Smooth muscle cell (in vitro differentiated cells): ENCODE results near the gene GALNT18. TPM values are rescaled to one million over a fixed set of nuclear protein-coding genes. Genes with fewer than 3 reads are reported as not detected.

ENCODE experiments used
- DNase-seq: peaks from one replicate; lab custom pipeline; 2025; ENCODE audit not compliant: unreplicated experiment; lab: John Stamatoyannopoulos, UW
- H2AFZ ChIP-seq: fragments of 200-600 bp; sonication (generic); 2 replicates; pipeline ENCODE4 v1.6.0; 2016; ENCODE audit warnings: antibody characterized with exemption, low read depth, mild to moderate bottlenecking
- H3F3A ChIP-seq: fragments of 200-600 bp; sonication (generic); 2 replicates; pipeline ENCODE4 v1.6.0; 2017; ENCODE audit warnings: antibody characterized with exemption, low read depth
- H3K27ac ChIP-seq: fragments of 200-600 bp; sonication (generic); 2 replicates; pipeline ENCODE4 v1.5.1; 2016; ENCODE audit warnings: low read depth, mild to moderate bottlenecking
- H3K27me3 ChIP-seq: fragments of 200-600 bp; sonication (generic); 2 replicates; pipeline ENCODE4 v1.6.1; 2016; ENCODE audit warnings: low read depth, mild to moderate bottlenecking
- H3K36me3 ChIP-seq: fragments of 200-600 bp; sonication (generic); 2 replicates; pipeline ENCODE4 v1.5.1; 2016; ENCODE audit warnings: low read depth
- H3K4me1 ChIP-seq: fragments of 200-600 bp; sonication (generic); 2 replicates; pipeline ENCODE4 v1.5.1; 2016; ENCODE audit warnings: low read depth
- H3K4me2 ChIP-seq: fragments of 200-600 bp; sonication (generic); 2 replicates; pipeline ENCODE4 v1.6.0; 2016; ENCODE audit warnings: mild to moderate bottlenecking
- H3K4me3 ChIP-seq: fragments of 200-600 bp; sonication (generic); 2 replicates; pipeline ENCODE4 v1.5.1; 2016; ENCODE audit warnings: mild to moderate bottlenecking
- H3K79me2 ChIP-seq: fragments of 200-600 bp; sonication (generic); 2 replicates; pipeline ENCODE4 v1.6.0; 2016; ENCODE audit warnings: low read depth, mild to moderate bottlenecking
- H3K9ac ChIP-seq: fragments of 200-600 bp; sonication (generic); 2 replicates; pipeline ENCODE4 v1.6.0; 2016; ENCODE audit warnings: low read depth
- H3K9me3 ChIP-seq: fragments of 200-600 bp; sonication (generic); replicated peaks from 2 replicates; pipeline ENCODE4 v1.5.1; 2016; ENCODE audit warnings: low read depth
- H4K20me1 ChIP-seq: fragments of 200-600 bp; sonication (generic); 2 replicates; pipeline ENCODE4 v1.6.0; 2016; ENCODE audit warnings: low read depth
- CTCF ChIP-seq: fragments of 200-600 bp; sonication (generic); IDR thresholded peaks from 2 replicates; pipeline ENCODE4 v1.5.1; 2017; ENCODE audit warnings: borderline replicate concordance, mild to moderate bottlenecking, antibody characterized with exemption; ENCODE audit not compliant: insufficient read depth, poor library complexity, severe bottlenecking
- WGBS: methylation state at CpG from one replicate; pipeline ENCODE4 v1.1.7; 2016; ENCODE audit warnings: low lambda C conversion rate; 5-methylcytosine and 5-hydroxymethylcytosine counted together
- polyA plus RNA-seq: library from polyadenylated mRNA; unstranded; fragments of >200 nt; fragmentation: Nextera tagmentation; extraction: Ambion mirVana; gene quantifications from 2 replicates; pipeline ENCODE4 v1.2.1, GENCODE V29; 2016
- total RNA-seq: library from RNA; depleted of rRNA; stranded (reverse); fragments of >200 nt; gene quantifications from 2 replicates; pipeline ENCODE4 v1.2.3, GENCODE V29; 2014

The GALNT18 gene
- total and polyA plus RNA-seq, 2 experiments from 2014 or later, result 11.5 to 16.3 TPM

DNA sequence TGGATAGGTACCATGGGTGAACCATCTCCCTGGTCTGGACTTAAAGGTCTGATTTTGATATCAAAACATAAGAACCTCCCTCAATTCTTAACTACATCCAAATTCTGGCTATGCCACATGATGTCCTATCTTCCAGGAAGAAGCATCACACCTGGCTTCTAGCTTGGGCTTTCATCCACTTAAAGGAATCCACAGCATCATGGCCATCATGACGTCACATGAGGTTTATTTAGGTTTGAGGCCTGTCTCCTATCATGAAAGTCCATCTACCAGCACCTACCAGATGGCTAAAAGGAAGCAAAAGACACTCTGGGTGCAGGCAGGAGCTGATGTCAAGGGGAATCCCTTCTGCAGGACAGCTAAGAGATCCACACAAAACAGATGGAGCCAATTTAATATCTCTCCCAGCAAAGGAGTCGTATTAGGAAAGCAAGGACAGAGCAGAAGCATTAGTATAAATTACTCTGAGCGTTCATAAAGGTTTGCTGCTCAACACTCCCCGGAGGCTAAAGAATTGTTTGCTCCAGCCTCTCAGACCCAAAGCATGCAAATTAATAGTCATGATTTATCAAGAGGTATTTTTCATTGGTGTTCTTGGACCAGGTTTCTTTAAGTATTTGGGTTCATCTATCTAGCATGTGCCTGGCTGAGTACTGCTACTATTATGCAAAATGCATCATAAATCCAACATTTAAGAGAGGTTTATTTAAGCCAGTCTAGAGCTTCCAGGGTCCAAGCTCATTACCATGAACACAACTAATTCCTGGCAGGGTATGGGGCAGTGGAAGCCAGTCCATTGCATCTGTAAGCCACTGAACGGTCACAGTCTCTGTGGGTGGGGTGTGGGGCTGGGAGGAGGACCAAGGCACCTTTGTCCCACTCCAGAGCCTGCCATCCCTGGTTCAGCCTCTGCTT is 47.2 kb downstream of the GALNT18 start:
- no peaks in the 10 kb centered on the region for H3K36me3 ChIP-seq
- H3K27me3 ChIP-seq, result no peaks in the 10 kb centered on the region
- H3K27ac ChIP-seq, result no peak overlapping the region
- DNase-seq, result no peak
- no peaks in the 10 kb centered on the region for H4K20me1 ChIP-seq
- H3K4me2 ChIP-seq, result no peak overlapping the region
- H3K4me1 ChIP-seq, result no peaks in the 10 kb centered on the region
- TF ChIP-seq CTCF, result no peak
- 87% methylated on average over 5 of the region's 5 CpGs for WGBS
- H3K9me3 ChIP-seq, result no peaks in the 10 kb centered on the region
- no peaks in the 10 kb centered on the region for H3F3A ChIP-seq
- H3K9ac ChIP-seq, result no peak overlapping the region
- no peak overlapping the region for H2AFZ ChIP-seq
- H3K4me3 ChIP-seq, result no peak overlapping the region
- no peaks in the 10 kb centered on the region for H3K79me2 ChIP-seq

DNA sequence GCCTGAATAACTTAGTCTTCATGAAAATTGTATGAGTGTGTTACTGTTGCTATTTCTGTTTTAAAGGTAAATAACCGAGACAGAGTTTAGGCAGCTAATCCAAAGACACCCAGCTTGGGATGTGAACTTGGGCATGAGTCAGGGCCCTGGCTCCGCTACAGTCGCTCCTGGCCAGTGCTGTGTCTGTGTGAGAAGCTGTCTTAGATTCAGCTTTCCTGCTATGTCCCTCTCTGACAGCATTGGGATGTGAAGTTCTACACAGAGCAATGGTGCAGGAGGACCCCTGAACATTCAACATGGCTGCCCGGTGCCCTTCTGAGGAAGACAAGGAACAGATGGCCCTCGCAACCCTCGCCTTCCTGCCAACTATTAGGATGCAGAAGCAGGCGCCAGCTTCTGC is 49.4 kb downstream of the GALNT18 start:
- Histone ChIP-seq H2AFZ (no peak overlapping the region), H3K79me2 (no peaks in the 10 kb centered on the region), H3K4me3 (no peak overlapping the region), H3K36me3 (no peaks in the 10 kb centered on the region), H3K27ac (no peak overlapping the region), H3F3A (no peaks in the 10 kb centered on the region), H3K9me3 (no peaks in the 10 kb centered on the region), H3K4me1 (no peaks in the 10 kb centered on the region), H3K27me3 (no peaks in the 10 kb centered on the region), H4K20me1 (no peaks in the 10 kb centered on the region), H3K4me2 (no peak overlapping the region), H3K9ac (no peak overlapping the region)
- WGBS, result 86% methylated on average over 7 of the region's 7 CpGs
- no peak for DNase-seq
- no peak for TF ChIP-seq CTCF

DNA sequence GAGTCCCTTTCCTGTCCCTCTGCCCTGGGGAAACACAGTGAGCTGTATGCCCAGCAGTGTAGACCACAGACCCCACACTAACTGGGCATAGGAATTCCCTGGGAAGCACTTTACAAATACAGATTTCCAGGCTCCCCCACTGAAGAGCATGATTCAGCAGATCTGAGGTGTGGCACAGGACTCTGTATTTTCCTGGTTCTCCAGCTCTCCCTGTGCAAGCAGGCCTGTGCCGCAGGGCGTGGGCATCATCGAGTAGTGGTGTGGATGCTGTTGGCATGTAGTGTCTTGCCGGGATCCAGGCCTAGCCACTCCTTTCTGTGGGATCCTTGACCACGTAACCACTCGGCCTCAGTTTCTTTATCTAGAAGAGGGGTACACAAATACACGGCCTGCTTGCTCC is 49.9 kb downstream of the GALNT18 start:
- no peaks in the 10 kb centered on the region for H3K27me3 ChIP-seq
- no peak for TF ChIP-seq CTCF
- H3K27ac ChIP-seq, result no peak overlapping the region
- no peaks in the 10 kb centered on the region for H3F3A ChIP-seq
- DNase-seq, result no peak
- H3K9ac ChIP-seq, result no peak overlapping the region
- H3K4me2 ChIP-seq, result no peak overlapping the region
- H3K36me3 ChIP-seq, result no peaks in the 10 kb centered on the region
- H3K79me2 ChIP-seq, result no peaks in the 10 kb centered on the region
- WGBS, result 92% methylated on average over 7 of the region's 7 CpGs
- H4K20me1 ChIP-seq, result no peaks in the 10 kb centered on the region
- no peaks in the 10 kb centered on the region for H3K9me3 ChIP-seq
- H3K4me3 ChIP-seq, result no peak overlapping the region
- no peak overlapping the region for H2AFZ ChIP-seq
- H3K4me1 ChIP-seq, result no peaks in the 10 kb centered on the region

DNA sequence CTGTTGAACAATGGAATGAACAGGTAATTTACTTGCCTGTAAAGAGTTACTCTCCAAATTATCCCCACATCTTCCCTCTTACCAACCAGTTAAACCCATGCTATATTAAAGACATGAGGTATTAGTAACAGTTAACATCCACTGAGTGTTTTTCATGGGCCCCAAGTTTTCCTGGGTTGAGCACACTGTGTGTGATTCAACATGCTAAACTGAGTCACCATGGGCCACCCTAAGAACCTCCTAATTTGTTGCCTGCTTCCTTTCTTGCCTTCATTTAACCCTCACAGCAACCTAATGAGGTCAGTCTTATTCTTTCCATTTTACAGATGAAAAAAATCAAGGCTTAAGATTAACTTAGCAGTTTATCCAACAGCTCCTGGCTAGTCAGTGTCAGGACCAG is 51.0 kb downstream of the GALNT18 start:
- H3K4me2 ChIP-seq, result no peak overlapping the region
- no peaks in the 10 kb centered on the region for H3K36me3 ChIP-seq
- H3K79me2 ChIP-seq, result no peaks in the 10 kb centered on the region
- no peak overlapping the region for H3K27ac ChIP-seq
- no peak for DNase-seq
- H3K9ac ChIP-seq, result no peak overlapping the region
- no peaks in the 10 kb centered on the region for H3K4me1 ChIP-seq
- H3K9me3 ChIP-seq, result no peaks in the 10 kb centered on the region
- no peak overlapping the region for H3K4me3 ChIP-seq
- H3K27me3 ChIP-seq, result no peaks in the 10 kb centered on the region
- no peak overlapping the region for H2AFZ ChIP-seq
- no peaks in the 10 kb centered on the region for H4K20me1 ChIP-seq
- TF ChIP-seq CTCF, result no peak
- no peaks in the 10 kb centered on the region for H3F3A ChIP-seq
